ENCODE measurements around the gene NFKBIE.
A peak's percentile ranks its signal among the peaks of the same experiment; 100 is the strongest.
"Not testable (repeated sequence)": the region's sequence is repeated elsewhere in the genome, so short reads cannot be mapped to it uniquely, and the experiment has no call there.

The NFKBIE gene

DNA sequence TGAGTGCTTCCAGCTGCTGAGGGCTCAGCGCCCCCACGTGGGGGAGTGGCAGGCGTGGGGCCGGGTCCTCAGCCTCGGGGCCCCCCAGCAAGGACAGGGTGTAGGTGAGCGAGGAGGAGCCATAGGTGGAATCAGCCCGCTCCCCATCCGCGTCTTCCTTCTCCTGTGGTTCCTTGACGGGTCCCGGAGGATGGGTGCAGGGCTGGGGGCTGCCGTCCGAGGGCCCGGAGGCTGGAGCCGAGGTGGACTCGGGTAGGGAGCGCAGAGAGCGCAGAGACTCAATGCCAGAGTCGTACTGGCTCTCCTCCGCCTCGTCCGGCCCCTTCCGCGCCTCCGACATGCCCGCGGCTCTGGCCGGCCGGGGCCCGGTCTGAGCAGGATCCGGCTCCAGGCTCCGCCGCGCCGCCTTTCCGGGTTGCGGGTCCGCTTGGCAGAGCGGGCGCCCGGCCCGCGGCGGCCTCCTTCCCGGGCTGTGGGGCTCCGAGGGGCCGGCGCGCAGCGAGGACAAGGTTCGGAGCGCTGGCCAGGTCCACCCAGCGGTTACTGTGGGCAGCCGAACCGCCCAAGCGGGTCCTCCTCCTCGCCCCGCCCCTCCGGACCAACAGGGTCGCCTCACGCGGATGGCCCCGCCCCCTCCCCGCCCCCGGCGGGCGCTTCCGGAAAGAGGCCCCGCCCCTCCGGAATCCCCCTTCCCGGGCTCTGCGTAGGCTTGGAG is at the start of gene NFKBIE:
TSS of gene NFKBIE (minus strand) at position 545 of the 715 bp plus-strand sequence. CDS start at position 340, 205 bp downstream.
- peak; percentile 77 for DNase-seq

DNA sequence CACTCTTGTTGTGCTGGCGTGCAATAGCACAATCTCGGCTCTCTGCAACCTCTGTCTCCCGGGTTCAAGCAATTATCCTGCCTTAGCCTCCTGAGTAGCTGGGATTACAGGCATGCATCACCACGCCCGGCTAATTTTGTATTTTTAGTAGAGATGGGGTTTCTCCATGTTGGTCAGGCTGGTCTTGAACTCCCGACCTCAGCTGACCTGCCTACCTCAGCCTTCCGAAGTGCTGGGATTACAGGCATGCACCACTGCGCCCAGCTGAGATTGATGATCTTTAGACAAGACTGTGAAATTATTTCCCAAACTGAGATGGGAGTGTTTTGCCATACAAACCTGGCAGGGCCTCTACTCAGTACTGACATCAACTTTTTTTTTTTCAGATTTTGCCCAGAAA is 49.3 kb upstream of the NFKBIE start:
- not testable (repeated sequence) for DNase-seq

DNA sequence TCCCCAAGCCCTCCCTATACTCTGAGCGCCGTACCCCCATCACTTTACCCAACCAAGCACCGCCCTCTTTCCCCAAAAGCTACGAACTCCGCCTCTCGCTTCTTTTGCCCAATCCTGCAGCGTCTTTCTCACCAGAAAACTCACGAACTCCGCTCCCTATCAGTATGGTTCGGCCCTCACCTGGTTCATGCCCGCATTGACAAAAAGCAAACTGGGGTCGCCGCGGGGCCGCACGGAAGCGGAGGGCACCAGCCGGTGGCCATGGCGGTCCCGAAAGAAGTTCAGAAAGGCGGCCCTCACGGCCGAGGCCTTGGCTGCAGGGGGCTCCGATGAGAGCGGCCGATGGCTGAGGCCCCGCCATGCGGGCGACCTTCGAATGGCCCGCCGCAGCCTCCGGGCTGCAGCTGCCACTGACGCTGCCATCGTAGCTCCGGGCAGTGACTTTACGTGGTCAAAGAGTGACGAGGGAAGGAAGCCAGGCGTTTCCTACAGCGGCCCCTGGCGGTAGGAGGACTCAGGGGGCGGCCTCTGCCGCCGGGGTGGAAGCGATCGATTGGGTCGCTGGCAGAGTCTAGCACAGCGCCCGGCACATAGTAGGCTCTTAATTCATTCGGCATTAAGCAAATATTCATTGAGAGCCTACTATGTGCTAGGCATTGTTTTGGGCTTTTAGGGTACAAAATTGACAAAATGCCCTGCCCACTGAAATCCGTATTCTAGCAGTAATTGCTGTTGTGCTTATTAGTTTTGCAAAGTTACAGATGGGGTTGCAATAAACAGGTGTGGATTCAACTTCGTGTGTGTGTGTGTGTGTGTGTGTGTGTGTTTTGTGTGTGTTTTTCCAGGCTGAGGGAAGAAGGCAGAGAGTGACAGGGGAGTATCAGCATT is 47.8 kb upstream of the NFKBIE start, which contains the start of gene AARS2:
TSS of gene AARS2 (minus strand) at position 447 of the 888 bp plus-strand sequence. CDS start at position 423, 24 bp downstream.
- peak; percentile 91 for DNase-seq

DNA sequence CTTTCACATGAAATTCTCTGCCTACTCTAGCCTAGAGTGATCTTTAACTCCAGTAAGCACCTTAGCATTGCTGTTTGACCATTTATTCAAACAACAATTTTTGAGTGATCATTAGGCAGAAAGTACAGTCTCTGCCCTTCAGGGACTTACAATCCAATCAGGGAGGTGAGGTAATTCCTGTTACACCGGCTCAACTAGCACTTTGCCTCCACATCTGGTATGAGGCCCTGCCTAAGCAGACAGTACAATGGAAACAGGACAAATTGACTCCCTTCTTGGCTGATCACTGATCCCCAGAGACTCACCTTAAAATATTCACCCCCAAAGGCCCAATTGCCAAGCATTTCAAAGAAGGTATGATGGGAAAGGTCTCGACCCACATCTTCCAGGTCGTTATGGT is 46.4 kb upstream of the NFKBIE start:
- DNase-seq = no peak

DNA sequence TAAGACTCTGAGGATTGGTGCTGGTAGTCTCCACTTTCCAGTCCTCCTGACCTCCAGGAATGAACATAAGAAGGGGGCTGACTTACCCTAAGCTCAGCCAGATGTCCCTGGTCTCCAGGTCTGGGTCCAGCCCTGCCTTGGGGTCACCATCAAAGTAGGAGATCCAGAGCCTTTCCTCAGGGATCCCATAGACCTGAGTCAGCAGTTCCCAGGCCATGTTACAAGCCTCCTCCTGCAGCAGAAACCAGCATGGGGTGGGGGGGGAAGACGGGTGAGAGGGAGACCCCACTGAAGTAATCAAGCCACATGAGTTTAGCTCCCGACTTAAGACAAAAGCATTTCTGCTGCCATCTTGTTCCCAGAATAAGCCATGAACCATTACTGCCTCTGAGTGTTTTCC is 46.0 kb upstream of the NFKBIE start:
- no peak for DNase-seq

GRCh38 chr6:44310241-44310640 is 44.9 kb upstream of the NFKBIE start:
- no peak for DNase-seq

DNA sequence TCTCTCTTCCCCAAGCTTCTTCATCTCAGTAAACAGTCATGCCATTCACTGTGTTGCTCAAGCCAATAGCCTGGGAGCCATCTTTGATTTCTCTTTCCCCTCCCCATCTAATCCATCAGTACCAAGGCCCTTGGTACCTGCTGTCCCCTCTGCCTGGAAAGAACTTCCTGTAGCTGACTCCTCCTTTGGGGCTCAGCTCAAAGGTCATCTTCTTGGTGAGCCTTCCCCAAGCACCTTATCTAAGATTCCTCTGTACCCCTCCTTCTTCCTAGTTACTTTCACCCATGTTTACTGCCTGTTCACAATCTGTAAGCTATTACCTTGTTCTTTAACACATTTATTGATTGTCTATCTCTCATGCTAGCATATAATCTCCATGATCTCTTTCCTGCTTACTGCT is 44.3 kb upstream of the NFKBIE start:
- DNase-seq = no peak

DNA sequence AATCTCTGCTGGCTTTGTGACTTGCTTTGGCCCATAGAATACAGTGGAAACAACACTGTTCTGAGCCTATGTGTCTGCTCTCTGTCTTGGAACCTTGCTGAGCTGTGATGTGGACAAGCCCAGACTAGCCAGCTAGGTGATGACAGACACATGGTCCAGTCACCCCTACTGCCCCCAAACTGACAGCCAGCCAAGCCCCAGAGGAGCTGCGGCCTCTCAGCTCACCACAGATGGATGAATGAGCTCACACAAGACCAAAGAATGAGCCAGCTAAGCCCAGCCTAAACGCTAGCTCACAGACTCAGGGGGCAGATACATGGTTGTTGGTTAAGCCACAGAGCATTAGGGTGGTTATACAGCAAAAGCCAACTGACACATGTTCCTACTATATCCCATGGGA is 43.7 kb upstream of the NFKBIE start:
- no peak for DNase-seq

- no peak for DNase-seq
Measured at GRCh38 chr6:44307217-44307616, 41.9 kb upstream of the NFKBIE start.

GRCh38 chr6:44306710-44307109 is 41.4 kb upstream of the NFKBIE start:
- DNase-seq = no peak

- no peak for DNase-seq
Measured at GRCh38 chr6:44305200-44305725, 39.9 kb upstream of the NFKBIE start.

DNA sequence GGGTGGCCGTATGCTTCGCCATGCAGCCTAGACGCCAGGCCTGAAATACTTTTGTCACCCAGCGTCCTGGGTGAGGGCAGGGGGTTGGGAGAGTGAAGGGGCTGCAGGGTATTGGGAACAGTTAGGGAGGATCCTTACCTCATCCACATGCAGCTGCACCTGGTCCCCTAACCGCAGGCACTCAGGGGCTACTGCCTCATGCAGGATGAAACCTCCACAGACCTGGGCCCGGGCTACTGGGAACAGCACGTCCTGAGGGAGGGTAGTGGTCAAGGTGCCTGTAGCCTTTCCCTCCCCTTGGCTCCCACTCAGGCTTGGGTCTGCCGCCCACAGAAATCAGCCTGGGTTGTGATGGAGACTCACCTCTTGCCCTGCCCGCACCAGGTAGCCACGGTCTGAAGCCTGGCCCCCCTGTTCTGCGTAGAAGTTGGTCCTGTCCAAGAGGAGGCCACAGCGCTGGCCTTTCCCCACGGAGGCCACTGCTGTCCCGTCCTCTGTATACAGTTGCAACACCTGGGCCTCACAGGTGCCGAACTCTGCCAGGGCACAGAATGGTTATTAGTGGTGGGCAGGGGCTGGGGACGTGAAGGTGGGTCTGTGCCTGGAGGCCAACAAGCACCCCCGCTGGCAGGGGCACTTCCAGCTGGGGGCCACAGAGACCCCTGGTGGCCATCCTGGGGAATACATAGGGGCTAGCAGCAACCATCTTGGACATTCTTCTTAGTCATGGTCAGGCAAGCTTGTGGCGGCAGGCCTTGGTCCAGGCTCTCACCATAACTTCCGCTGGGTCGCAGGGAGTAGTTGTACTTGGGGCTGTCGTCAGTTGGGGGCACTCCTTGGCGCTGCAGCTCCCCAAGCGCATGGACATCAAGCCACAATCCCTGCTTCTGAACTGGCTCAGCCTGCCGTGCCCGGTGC is 39.2 kb upstream of the NFKBIE start:
- peak; percentile 47 for DNase-seq

DNA sequence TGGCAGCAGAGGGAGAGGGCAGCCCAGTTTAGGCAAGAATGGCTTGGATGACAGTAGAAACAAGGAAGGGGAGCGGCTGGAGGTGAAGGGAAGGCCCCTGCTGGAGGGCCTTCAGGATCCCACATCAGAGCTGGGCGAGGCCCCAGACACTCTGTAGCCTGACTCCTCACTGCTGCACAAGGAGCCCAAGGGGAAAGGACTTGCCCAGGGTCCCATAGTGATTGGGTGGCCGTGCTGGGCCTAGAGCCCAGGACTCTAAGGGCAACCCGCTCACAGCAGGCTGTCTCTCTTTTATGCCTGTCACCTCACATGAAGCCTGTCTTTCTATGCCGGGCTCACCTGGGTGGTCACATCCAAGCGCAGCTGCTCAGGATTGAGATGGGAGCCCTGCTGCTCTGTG is 38.5 kb upstream of the NFKBIE start:
- DNase-seq = no peak

GRCh38 chr6:44302856-44303255 is 37.5 kb upstream of the NFKBIE start:
- DNase-seq = no peak

- DNase-seq = no peak
Measured at GRCh38 chr6:44301782-44302564, 36.6 kb upstream of the NFKBIE start.

DNA sequence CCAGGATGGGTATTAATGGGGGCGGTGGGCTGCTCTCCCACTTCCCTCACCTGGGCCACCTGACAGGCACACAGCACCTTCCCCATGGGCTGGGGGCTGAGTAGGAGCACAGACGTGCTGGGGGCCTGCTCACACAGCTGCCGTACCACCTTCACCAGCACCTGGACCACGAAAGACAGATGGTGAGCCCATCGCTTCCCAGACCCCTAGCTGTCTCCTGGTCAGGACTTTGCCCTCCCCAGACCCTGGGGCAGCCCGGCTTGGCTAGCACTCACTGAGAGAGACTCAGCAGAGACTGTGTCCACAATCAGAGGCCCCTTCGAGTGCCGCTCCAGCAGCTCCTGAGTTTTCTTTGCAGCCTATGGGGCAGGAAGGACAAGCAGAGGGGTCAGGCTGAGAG is 35.8 kb upstream of the NFKBIE start:
- no peak for DNase-seq

DNA sequence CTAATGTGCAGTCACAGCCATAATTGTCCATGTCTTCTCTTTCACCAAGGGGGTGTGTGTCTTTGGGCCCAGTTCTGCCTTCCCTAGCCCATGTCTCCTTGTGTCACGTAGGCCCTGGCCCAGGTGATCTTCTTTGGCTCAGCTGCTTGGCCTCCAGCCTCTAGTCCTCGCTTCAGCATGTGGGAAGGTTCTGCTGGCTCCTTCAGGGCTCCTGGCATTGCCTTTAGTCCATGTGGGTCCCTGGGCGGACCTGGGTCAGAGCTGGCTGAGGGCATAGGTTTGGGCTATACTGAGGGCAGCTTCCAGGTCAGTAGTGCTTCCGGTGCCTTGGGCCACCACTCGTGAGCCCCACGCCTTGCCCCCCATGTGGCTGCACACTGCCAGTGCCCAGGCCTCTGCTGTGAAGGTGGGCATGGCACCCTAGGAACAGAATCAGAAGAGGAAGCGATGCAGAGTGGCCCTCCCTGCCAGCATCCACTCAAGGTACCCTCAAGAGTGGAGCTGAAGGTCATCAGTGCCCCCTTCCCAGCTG is 35.0 kb upstream of the NFKBIE start:
- no peak for DNase-seq

DNA sequence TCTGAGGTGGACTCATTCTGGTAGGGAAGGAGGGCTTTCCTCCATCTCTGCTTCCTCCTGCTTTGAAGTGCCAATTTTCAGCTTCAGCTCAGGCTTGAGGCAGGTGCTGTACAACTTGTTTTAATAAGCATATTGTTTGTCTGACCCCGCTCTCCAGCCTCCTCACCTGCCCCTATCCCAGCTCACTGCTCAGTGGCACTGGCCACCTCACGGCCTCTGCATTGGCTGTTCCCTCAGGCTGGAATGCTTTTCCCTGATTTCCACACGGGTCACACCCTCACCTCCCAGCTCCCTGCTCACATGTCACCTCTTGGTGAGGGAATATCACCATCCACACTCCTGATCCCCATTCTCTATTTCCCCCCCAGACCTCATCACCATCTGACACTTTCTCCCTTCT is 33.5 kb upstream of the NFKBIE start:
- DNase-seq = no peak

GRCh38 chr6:44298055-44298803 is 32.9 kb upstream of the NFKBIE start:
- DNase-seq = no peak
